ENCODE data around the gene TMEM222. TPM values are rescaled to one million over a fixed set of nuclear protein-coding genes. Genes with fewer than 3 reads are reported as not detected.

TMEM222 gene
- total RNA-seq, 3 donors from 2014 or later: 30.0 to 30.9 (median 30.8) TPM

DNA sequence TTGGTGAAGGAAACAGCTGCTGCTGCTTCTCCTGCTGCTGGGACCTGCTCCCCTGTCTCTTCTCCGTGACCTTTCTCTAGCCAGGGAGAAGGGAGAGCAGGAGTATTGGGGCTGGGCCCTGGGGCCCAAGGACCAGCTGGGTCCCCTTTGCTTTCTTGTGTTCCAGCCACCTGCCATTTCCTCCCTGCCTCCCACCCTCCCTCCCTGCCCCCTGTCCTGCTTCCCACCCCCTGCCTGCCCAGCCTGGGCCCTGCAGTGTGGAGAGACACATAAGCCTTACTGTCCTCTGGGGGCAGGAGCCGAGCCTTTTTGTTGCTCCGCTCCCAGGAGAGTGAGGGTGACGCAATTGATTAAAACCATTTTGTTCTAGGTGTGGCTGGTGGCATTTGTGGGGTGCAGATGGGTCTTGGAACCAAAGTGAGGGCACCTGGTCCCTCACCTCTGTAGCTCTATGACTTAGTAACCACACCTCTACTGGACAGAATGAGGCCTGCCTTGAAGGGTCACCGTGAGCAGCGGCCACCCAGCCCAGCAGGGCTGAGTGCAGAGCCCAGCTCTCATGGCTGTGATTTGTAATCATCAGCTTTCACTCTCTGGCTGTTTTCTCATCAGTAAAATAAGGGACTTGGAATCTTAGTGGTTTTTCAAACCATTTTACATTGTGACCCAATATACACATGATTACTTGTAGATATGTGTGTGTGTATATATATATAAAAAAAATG is 13.9 kb upstream of the TMEM222 start:
- intact Hi-C loops (cut with DNase I, micrococcal nuclease): no loop called here
- ATAC-seq: no peak
- H3K4me3 ChIP-seq: no peak overlapping the region
- H3K9me3 ChIP-seq: no peaks in the 10 kb centered on the region
- no peak for DNase-seq
- H3K4me1 ChIP-seq (ENCODE audit: low read depth): no peaks in the 10 kb centered on the region
- TF ChIP-seq, protein P1, sequence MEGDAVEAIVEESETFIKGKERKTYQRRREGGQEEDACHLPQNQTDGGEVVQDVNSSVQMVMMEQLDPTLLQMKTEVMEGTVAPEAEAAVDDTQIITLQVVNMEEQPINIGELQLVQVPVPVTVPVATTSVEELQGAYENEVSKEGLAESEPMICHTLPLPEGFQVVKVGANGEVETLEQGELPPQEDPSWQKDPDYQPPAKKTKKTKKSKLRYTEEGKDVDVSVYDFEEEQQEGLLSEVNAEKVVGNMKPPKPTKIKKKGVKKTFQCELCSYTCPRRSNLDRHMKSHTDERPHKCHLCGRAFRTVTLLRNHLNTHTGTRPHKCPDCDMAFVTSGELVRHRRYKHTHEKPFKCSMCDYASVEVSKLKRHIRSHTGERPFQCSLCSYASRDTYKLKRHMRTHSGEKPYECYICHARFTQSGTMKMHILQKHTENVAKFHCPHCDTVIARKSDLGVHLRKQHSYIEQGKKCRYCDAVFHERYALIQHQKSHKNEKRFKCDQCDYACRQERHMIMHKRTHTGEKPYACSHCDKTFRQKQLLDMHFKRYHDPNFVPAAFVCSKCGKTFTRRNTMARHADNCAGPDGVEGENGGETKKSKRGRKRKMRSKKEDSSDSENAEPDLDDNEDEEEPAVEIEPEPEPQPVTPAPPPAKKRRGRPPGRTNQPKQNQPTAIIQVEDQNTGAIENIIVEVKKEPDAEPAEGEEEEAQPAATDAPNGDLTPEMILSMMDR (IDR thresholded peaks at IDR 0.05): no peak
- no peaks in the 10 kb centered on the region for H3K36me3 ChIP-seq (ENCODE audit: low read depth)

DNA sequence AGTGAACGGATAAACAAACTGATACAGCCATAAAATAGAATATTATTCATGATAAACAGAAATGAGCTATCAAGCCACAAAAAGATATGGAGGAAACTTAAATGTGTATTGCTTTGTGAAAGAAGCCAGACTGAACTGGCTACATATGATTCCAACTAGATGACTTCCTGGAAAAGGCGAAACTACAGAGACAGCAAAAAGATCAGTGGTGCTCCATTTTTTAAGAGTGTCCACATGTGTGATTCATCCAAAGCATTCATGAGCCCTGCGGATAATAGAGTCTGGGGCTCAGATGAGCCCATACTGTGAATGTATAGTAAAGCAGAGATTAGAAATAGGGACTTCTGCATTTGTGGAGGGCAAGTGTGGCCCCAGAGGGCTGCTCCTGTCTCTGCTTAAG is 7.8 kb upstream of the TMEM222 start:
- TF ChIP-seq, protein P1 (IDR thresholded peaks at IDR 0.05): no peak
- Histone ChIP-seq H3K9me3 (no peaks in the 10 kb centered on the region), H3K4me3 (no peak overlapping the region), H3K36me3 (ENCODE audit: low read depth) (no peaks in the 10 kb centered on the region), H3K4me1 (ENCODE audit: low read depth) (no peaks in the 10 kb centered on the region)
- DNase-seq (no peak), ATAC-seq (no peak)
- intact Hi-C loops (cut with DNase I, micrococcal nuclease): no loop called here

DNA sequence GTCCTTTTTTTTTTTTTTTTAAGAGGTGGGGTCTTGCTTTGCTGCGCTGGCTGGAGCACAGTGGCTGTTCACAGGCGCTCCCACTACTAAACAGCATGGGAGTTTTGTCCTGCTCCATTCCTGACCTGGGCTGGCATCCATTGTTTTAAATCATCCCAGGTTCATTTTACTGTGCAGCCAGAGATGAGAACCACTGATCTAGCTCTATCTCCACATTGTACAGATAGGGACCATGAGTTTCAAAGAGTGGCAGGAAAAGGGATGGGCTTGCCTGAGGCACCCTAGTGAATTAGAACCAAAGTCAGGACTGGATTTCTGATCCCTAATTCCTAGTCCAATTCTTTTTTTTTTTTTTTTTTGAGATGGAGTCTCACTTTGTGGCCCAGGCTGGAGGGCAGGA is 7.2 kb upstream of the TMEM222 start:
- Histone ChIP-seq H3K4me3 (no peak overlapping the region), H3K4me1 (ENCODE audit: low read depth) (no peaks in the 10 kb centered on the region), H3K9me3 (no peaks in the 10 kb centered on the region), H3K36me3 (ENCODE audit: low read depth) (no peaks in the 10 kb centered on the region)
- ATAC-seq: no peak
- DNase-seq: no peak
- TF ChIP-seq, protein P1 (IDR thresholded peaks at IDR 0.05): no peak
- intact Hi-C loops (cut with DNase I, micrococcal nuclease): no loop called here

DNA sequence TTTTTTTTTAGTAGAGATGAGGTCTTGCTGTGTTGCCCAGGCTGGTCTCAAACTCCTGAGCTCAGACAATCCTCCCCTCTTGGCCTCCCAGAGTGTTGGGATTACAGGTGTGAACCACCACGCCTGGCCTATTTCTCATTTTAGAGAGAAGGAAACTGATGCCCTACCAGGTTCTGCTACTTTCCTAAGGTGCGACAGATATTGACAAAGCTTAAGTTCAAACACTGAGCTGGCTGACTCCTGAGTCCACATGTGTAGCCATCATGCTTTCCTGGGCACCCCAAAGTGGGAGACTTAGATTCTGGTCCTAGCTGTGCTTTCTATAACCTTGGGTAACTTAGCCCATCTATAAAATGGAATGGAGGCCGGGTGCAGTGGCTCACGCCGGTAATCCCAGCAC is 5.1 kb upstream of the TMEM222 start:
- no peak for DNase-seq
- intact Hi-C loops (cut with DNase I, micrococcal nuclease): no loop called here
- Histone ChIP-seq H3K9me3 (no peaks in the 10 kb centered on the region), H3K36me3 (ENCODE audit: low read depth) (no peaks in the 10 kb centered on the region), H3K4me3 (no peak overlapping the region), H3K4me1 (ENCODE audit: low read depth) (peaks cover 5% of the 10 kb centered on the region)
- TF ChIP-seq, protein P1 (IDR thresholded peaks at IDR 0.05): no peak
- no peak for ATAC-seq

DNA sequence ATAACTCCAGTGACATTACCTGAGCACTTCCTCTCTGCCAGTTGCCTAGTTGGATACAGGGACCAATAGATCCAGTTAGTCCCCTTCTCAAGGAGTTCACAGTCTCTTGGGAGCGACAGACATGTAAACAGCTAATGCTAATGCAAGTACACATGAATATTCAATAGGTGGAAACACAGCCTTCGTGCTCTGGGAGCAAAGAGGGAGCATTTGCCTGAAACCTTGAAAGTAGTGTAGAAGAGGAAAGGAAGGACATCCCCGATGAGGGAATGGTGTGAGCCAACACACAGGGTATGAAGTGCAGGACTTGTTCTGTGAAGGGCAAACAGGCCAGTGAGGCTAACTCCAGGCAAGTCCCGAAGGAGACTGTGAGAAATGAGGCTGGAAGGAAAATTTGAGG is 3.8 kb upstream of the TMEM222 start:
- Histone ChIP-seq H3K36me3 (ENCODE audit: low read depth) (no peaks in the 10 kb centered on the region), H3K4me1 (ENCODE audit: low read depth) (peaks cover 10% of the 10 kb centered on the region), H3K9me3 (no peaks in the 10 kb centered on the region), H3K4me3 (no peak overlapping the region)
- no peak for ATAC-seq
- intact Hi-C loops (cut with DNase I, micrococcal nuclease): no loop called here
- TF ChIP-seq, protein P1 (IDR thresholded peaks at IDR 0.05): no peak
- DNase-seq: no peak

DNA sequence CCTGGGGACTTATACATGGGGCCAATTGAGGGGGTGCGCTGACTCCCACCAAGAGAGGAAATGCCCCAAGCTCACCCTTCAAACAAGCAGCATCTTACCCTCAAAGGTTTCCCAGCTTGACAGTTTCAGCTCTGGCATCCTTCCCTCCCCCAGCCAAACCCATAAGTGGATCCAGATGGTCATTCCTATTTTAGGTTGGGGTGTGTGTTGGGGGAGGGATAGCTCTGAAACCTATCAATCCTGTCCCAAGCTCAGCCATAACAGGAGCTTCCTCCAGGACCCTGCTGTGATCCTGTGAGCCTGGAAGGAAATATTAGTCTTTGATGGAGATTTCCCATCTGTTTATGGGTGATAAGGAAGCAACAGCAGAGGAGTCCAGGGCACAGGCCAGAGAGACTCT is 3.4 kb upstream of the TMEM222 start:
- Histone ChIP-seq H3K4me3 (no peak overlapping the region), H3K4me1 (ENCODE audit: low read depth) (peaks cover 15% of the 10 kb centered on the region), H3K36me3 (ENCODE audit: low read depth) (no peaks in the 10 kb centered on the region), H3K9me3 (no peaks in the 10 kb centered on the region)
- intact Hi-C loops (cut with DNase I, micrococcal nuclease): no loop called here
- TF ChIP-seq, protein P1 (IDR thresholded peaks at IDR 0.05): no peak
- DNase-seq (no peak), ATAC-seq (no peak)
